HepG2 (cell line): ENCODE measurements around the gene LRR1. TPM values are rescaled to one million over a fixed set of nuclear protein-coding genes. Genes with fewer than 3 reads are reported as not detected.

Experiments used
- AHR ChIP-seq: IDR thresholded peaks from 2 replicates; pipeline ENCODE4 v1.6.1; 2018; ENCODE audit warnings: missing genetic modification reagents, missing compliant biosample characterization
- AKNA ChIP-seq: sonication (generic); formaldehyde crosslinking; IDR thresholded peaks from 2 replicates; pipeline ENCODE4 v1.4.0; 2020; ENCODE audit warnings: missing genetic modification reagents, borderline replicate concordance
- ETV6 ChIP-seq: sonication (generic); formaldehyde crosslinking; conservative IDR thresholded peaks from 2 replicates; pipeline ENCODE4 v1.4.0; 2020; ENCODE audit warnings: missing genetic modification reagents
- HDAC1 ChIP-seq: sonication (generic); formaldehyde crosslinking; IDR thresholded peaks from 2 replicates; pipeline ENCODE4 v1.5.1; 2020; ENCODE audit warnings: mild to moderate bottlenecking, missing genetic modification reagents
- HMGA1 ChIP-seq: sonication (generic); formaldehyde crosslinking; conservative IDR thresholded peaks from 2 replicates; pipeline ENCODE4 v1.4.0; 2020; ENCODE audit warnings: missing genetic modification reagents
- JUN ChIP-seq: sonication (generic); formaldehyde crosslinking; IDR thresholded peaks from 2 replicates; pipeline ENCODE4 v1.4.0; 2020; ENCODE audit warnings: mild to moderate bottlenecking, missing genetic modification reagents
- MED8 ChIP-seq: sonication (generic); formaldehyde crosslinking; IDR thresholded peaks from 2 replicates; pipeline ENCODE4 v1.8.1; 2023; ENCODE audit warnings: mild to moderate bottlenecking, missing genetic modification reagents; ENCODE audit not compliant: insufficient replicate concordance
- NFE2 ChIP-seq: sonication (generic); formaldehyde crosslinking; IDR thresholded peaks from 2 replicates; pipeline ENCODE4 v1.4.0; 2020; ENCODE audit warnings: missing genetic modification reagents
- ZFP82 ChIP-seq: sonication (generic); formaldehyde crosslinking; IDR thresholded peaks from 2 replicates; pipeline ENCODE4 v1.5.1; 2020; ENCODE audit warnings: mild to moderate bottlenecking, missing genetic modification reagents, borderline replicate concordance
- ZMYM3 ChIP-seq: sonication (generic); formaldehyde crosslinking; IDR thresholded peaks from 2 replicates; pipeline ENCODE4 v1.5.1; 2020; ENCODE audit warnings: mild to moderate bottlenecking, missing genetic modification reagents
- ZNF326 ChIP-seq: sonication (generic); formaldehyde crosslinking; IDR thresholded peaks from 2 replicates; pipeline ENCODE4 v1.4.0; 2020; ENCODE audit warnings: missing genetic modification reagents, borderline replicate concordance
- ZNF335 ChIP-seq: sonication (generic); formaldehyde crosslinking; IDR thresholded peaks from 2 replicates; pipeline ENCODE4 v1.4.0; 2020; ENCODE audit warnings: missing genetic modification reagents
- polyA plus RNA-seq, 8 experiments: library from polyadenylated mRNA; depleted of rRNA in 3 of 8; stranded (reverse) in 7 of 8; unstranded in 1 of 8; fragments of >200 nt; fragmentation: Illumina TruSeq in 4 of 8; extraction: Trizol in 4 of 8; gene quantifications; 2 replicates each; pipeline versions ENCODE4 v1.2.1 to v1.2.3, GENCODE V29; 2011 to 2016; ENCODE audit warnings: low read depth in 4 of 8, missing spikeins in 1 of 8, mixed read lengths in 1 of 8; ENCODE audit not compliant: insufficient read depth in 1 of 8
- total RNA-seq, 5 experiments: library from RNA; depleted of rRNA; stranded (reverse); fragments of >200 nt; fragmentation: Illumina TruSeq; extraction: Trizol; gene quantifications; 2 replicates each; pipeline ENCODE4 v1.2.3, GENCODE V29; 2016; ENCODE audit warnings: low read depth in 1 of 5
- TF ChIP-seq, protein P1 (sequence below): IDR thresholded peaks from 2 replicates; pipeline ENCODE4 v1.6.1; 2016; ENCODE audit warnings: low read depth, borderline replicate concordance
- TF ChIP-seq, protein P2 (sequence below): IDR thresholded peaks from 2 replicates; pipeline ENCODE4 v1.6.1; 2016; ENCODE audit warnings: low read depth, missing genetic modification reagents, missing compliant biosample characterization
- TF ChIP-seq, protein P3 (sequence below): sonication (generic); formaldehyde crosslinking; IDR thresholded peaks from 2 replicates; pipeline ENCODE4 v1.4.0; 2020; ENCODE audit warnings: missing genetic modification reagents

Gene LRR1
- total and polyA plus RNA-seq, 2 of the 13 experiments (the other 11 are each of a cell fraction or from before 2014, with no cell fraction given), result 7.0 to 36.2 TPM

- TF ChIP-seq ETV6 (CRISPR knock-in tag) (no peak; the same call in 1 of the 2 replicates), AHR (CRISPR knock-in tag) (peak; percentile 44; the same call in 1 of the 2 replicates), ZNF326 (CRISPR knock-in tag) (no peak), NFE2 (CRISPR knock-in tag) (no peak), HMGA1 (CRISPR knock-in tag) (no peak), ZNF335 (peak; percentile 100), HDAC1 (CRISPR knock-in tag) (peak; percentile 97), JUN (CRISPR knock-in tag) (no peak), ZMYM3 (CRISPR knock-in tag) (peak; percentile 73), ZFP82 (CRISPR knock-in tag) (no peak; the same call in 1 of the 2 replicates), MED8 (peak; percentile 89), AKNA (0 out of 2 replicates have a peak, but pooled peaks have one; percentile 63)
- TF ChIP-seq, protein P1, sequence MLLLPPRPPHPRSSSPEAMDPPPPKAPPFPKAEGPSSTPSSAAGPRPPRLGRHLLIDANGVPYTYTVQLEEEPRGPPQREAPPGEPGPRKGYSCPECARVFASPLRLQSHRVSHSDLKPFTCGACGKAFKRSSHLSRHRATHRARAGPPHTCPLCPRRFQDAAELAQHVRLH (CRISPR knock-in tag), result peak; percentile 72; the same call in 1 of the 2 replicates
- TF ChIP-seq, protein P2, sequence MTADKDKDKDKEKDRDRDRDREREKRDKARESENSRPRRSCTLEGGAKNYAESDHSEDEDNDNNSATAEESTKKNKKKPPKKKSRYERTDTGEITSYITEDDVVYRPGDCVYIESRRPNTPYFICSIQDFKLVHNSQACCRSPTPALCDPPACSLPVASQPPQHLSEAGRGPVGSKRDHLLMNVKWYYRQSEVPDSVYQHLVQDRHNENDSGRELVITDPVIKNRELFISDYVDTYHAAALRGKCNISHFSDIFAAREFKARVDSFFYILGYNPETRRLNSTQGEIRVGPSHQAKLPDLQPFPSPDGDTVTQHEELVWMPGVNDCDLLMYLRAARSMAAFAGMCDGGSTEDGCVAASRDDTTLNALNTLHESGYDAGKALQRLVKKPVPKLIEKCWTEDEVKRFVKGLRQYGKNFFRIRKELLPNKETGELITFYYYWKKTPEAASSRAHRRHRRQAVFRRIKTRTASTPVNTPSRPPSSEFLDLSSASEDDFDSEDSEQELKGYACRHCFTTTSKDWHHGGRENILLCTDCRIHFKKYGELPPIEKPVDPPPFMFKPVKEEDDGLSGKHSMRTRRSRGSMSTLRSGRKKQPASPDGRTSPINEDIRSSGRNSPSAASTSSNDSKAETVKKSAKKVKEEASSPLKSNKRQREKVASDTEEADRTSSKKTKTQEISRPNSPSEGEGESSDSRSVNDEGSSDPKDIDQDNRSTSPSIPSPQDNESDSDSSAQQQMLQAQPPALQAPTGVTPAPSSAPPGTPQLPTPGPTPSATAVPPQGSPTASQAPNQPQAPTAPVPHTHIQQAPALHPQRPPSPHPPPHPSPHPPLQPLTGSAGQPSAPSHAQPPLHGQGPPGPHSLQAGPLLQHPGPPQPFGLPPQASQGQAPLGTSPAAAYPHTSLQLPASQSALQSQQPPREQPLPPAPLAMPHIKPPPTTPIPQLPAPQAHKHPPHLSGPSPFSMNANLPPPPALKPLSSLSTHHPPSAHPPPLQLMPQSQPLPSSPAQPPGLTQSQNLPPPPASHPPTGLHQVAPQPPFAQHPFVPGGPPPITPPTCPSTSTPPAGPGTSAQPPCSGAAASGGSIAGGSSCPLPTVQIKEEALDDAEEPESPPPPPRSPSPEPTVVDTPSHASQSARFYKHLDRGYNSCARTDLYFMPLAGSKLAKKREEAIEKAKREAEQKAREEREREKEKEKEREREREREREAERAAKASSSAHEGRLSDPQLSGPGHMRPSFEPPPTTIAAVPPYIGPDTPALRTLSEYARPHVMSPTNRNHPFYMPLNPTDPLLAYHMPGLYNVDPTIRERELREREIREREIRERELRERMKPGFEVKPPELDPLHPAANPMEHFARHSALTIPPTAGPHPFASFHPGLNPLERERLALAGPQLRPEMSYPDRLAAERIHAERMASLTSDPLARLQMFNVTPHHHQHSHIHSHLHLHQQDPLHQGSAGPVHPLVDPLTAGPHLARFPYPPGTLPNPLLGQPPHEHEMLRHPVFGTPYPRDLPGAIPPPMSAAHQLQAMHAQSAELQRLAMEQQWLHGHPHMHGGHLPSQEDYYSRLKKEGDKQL (CRISPR knock-in tag), result 0 out of 2 replicates have a peak, but pooled peaks have one; percentile 41
- TF ChIP-seq, protein P3, sequence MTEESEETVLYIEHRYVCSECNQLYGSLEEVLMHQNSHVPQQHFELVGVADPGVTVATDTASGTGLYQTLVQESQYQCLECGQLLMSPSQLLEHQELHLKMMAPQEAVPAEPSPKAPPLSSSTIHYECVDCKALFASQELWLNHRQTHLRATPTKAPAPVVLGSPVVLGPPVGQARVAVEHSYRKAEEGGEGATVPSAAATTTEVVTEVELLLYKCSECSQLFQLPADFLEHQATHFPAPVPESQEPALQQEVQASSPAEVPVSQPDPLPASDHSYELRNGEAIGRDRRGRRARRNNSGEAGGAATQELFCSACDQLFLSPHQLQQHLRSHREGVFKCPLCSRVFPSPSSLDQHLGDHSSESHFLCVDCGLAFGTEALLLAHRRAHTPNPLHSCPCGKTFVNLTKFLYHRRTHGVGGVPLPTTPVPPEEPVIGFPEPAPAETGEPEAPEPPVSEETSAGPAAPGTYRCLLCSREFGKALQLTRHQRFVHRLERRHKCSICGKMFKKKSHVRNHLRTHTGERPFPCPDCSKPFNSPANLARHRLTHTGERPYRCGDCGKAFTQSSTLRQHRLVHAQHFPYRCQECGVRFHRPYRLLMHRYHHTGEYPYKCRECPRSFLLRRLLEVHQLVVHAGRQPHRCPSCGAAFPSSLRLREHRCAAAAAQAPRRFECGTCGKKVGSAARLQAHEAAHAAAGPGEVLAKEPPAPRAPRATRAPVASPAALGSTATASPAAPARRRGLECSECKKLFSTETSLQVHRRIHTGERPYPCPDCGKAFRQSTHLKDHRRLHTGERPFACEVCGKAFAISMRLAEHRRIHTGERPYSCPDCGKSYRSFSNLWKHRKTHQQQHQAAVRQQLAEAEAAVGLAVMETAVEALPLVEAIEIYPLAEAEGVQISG, result peak; percentile 87
Measured at GRCh38 chr14:49598485-49599300, at the start of gene LRR1 (continued).
